Endothelial cell (in vitro differentiated cells): Measurements from ENCODE around the gene OTULINL. TPM values are rescaled to one million over a fixed set of nuclear protein-coding genes. Genes with fewer than 3 reads are reported as not detected.

Source experiments
- DNase-seq: peaks from one replicate; pipeline ENCODE4 v3.0.0; 2021; ENCODE audit warnings: low spot score
- H3K27ac Mint-ChIP-seq: one replicate; pipeline ENCODE4 v1.8.0; 2021; ENCODE audit warnings: mixed read lengths, inconsistent platforms; ENCODE audit not compliant: unreplicated experiment
- H3K27me3 Mint-ChIP-seq: one replicate; pipeline ENCODE4 v1.8.0; 2021; ENCODE audit warnings: mild to moderate bottlenecking, moderate library complexity, mixed read lengths, inconsistent platforms; ENCODE audit not compliant: unreplicated experiment
- H3K36me3 Mint-ChIP-seq: one replicate; pipeline ENCODE4 v1.8.0; 2021; ENCODE audit warnings: mild to moderate bottlenecking, low read depth, mixed read lengths, inconsistent platforms; ENCODE audit not compliant: unreplicated experiment
- H3K4me1 Mint-ChIP-seq: one replicate; pipeline ENCODE4 v1.8.0; 2021; ENCODE audit warnings: mild to moderate bottlenecking, mixed read lengths, inconsistent platforms; ENCODE audit not compliant: unreplicated experiment
- H3K4me3 Mint-ChIP-seq: one replicate; pipeline ENCODE4 v1.8.0; 2021; ENCODE audit warnings: mild to moderate bottlenecking, mixed read lengths, inconsistent platforms; ENCODE audit not compliant: unreplicated experiment
- H3K9me3 Mint-ChIP-seq: one replicate; pipeline ENCODE4 v1.8.0; 2021; ENCODE audit warnings: mixed read lengths, inconsistent platforms; ENCODE audit not compliant: unreplicated experiment
- total RNA-seq: library from RNA; stranded (reverse); fragmentation: NEBNext Ultra II Directional; extraction: Animal tissue kit (Norgen Biotek cat#: 25700); gene quantifications from one replicate; pipeline ENCODE4 v1.2.1, GENCODE V29; 2021; ENCODE audit not compliant: unreplicated experiment
- TF ChIP-seq, protein P1 (sequence below): fragments of 200-600 bp; sonication (generic); IDR thresholded peaks from one replicate; pipeline ENCODE4 v1.5.0; 2021; ENCODE audit warnings: antibody characterized with exemption; ENCODE audit not compliant: unreplicated experiment

The OTULINL gene
- total RNA-seq, 1 donor from 2014 or later: 5.8 TPM

- Mint-ChIP-seq H3K4me3 (no peak overlapping the region), H3K27ac (no peak overlapping the region), H3K9me3 (no peaks in the 10 kb centered on the region), H3K27me3 (peaks cover 7% of the 10 kb centered on the region), H3K4me1 (peaks cover 11% of the 10 kb centered on the region), H3K36me3 (peaks cover 6% of the 10 kb centered on the region)
- no peak for DNase-seq
- TF ChIP-seq, protein P1, sequence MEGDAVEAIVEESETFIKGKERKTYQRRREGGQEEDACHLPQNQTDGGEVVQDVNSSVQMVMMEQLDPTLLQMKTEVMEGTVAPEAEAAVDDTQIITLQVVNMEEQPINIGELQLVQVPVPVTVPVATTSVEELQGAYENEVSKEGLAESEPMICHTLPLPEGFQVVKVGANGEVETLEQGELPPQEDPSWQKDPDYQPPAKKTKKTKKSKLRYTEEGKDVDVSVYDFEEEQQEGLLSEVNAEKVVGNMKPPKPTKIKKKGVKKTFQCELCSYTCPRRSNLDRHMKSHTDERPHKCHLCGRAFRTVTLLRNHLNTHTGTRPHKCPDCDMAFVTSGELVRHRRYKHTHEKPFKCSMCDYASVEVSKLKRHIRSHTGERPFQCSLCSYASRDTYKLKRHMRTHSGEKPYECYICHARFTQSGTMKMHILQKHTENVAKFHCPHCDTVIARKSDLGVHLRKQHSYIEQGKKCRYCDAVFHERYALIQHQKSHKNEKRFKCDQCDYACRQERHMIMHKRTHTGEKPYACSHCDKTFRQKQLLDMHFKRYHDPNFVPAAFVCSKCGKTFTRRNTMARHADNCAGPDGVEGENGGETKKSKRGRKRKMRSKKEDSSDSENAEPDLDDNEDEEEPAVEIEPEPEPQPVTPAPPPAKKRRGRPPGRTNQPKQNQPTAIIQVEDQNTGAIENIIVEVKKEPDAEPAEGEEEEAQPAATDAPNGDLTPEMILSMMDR: no peak
These were observed 3.3 kb downstream of the OTULINL start for GRCh38 chr5:14584848-14585247.

DNA sequence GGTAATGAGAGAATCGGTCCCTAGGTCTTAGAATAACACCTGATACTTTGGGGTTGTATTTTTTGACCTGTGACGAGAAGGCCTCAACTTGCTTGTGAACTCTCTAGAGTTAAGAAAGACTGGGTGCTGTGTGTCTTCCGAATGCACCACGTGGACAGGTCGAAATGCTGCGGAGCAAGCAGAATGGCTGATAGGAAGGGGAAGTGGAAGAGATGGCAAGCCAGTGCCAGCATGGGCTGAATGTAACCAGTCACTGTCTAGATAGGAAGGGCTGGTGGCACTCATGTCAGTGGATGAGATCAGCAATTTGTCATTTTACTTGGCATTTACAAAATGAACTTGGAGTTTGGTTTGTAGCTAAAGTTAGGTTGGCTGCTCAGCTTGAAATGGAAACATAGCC is 5.6 kb downstream of the OTULINL start:
- Mint-ChIP-seq H3K9me3 (no peaks in the 10 kb centered on the region), H3K4me1 (peaks cover 7% of the 10 kb centered on the region), H3K36me3 (no peaks in the 10 kb centered on the region), H3K27me3 (peaks cover 6% of the 10 kb centered on the region), H3K27ac (no peak overlapping the region), H3K4me3 (no peak overlapping the region)
- DNase-seq: no peak
- TF ChIP-seq, protein P1: no peak

GRCh38 chr5:14588145-14588544 is 6.6 kb downstream of the OTULINL start:
- no peak overlapping the region for H3K4me3 Mint-ChIP-seq
- H3K27ac Mint-ChIP-seq: no peak overlapping the region
- peaks cover 4% of the 10 kb centered on the region for H3K27me3 Mint-ChIP-seq
- H3K9me3 Mint-ChIP-seq: no peaks in the 10 kb centered on the region
- no peaks in the 10 kb centered on the region for H3K36me3 Mint-ChIP-seq
- H3K4me1 Mint-ChIP-seq: peaks cover 11% of the 10 kb centered on the region
- TF ChIP-seq, protein P1: no peak
- no peak for DNase-seq

GRCh38 chr5:14588758-14589543 is 7.4 kb downstream of the OTULINL start:
- Mint-ChIP-seq H3K27ac (no peak overlapping the region), H3K4me1 (peaks cover 19% of the 10 kb centered on the region), H3K9me3 (no peaks in the 10 kb centered on the region), H3K4me3 (no peak overlapping the region), H3K36me3 (no peaks in the 10 kb centered on the region), H3K27me3 (peaks cover 4% of the 10 kb centered on the region)
- DNase-seq: no peak
- TF ChIP-seq, protein P1: no peak

- Mint-ChIP-seq H3K4me3 (no peak overlapping the region), H3K4me1 (peaks cover 30% of the 10 kb centered on the region), H3K27me3 (peaks cover 5% of the 10 kb centered on the region)
These were observed 9.4 kb downstream of the OTULINL start for GRCh38 chr5:14590949-14591348.

More at GRCh38 chr5:14590949-14591348, 9.4 kb downstream of the OTULINL start:
- TF ChIP-seq, protein P1: no peak
- Mint-ChIP-seq H3K27ac (no peak overlapping the region), H3K9me3 (no peaks in the 10 kb centered on the region), H3K36me3 (no peaks in the 10 kb centered on the region)
- DNase-seq: no peak
